NCI-H1694 (cell line): Measurements from ENCODE around the gene MAPKAPK2.
"Not testable (repeated sequence)": the region's sequence is repeated elsewhere in the genome, so short reads cannot be mapped to it uniquely, and the experiment has no call there.

Source experiments
- DNase-seq: peaks from one replicate; lab custom pipeline; 2025; lab: John Stamatoyannopoulos, UW

MAPKAPK2 gene

GRCh38 chr1:206744683-206745082 is 60.0 kb downstream of the MAPKAPK2 start:
- DNase-seq: no peak

- no peak for DNase-seq
Observed at GRCh38 chr1:206745301-206745700, 60.6 kb downstream of the MAPKAPK2 start.

GRCh38 chr1:206748348-206749030 is 63.8 kb downstream of the MAPKAPK2 start:
- no peak for DNase-seq

- no peak for DNase-seq
Observed at GRCh38 chr1:206751891-206752290, 67.2 kb downstream of the MAPKAPK2 start.

GRCh38 chr1:206752481-206752880 is 67.8 kb downstream of the MAPKAPK2 start:
- no peak for DNase-seq

- no peak for DNase-seq
Observed at GRCh38 chr1:206753141-206753540, 68.4 kb downstream of the MAPKAPK2 start.

GRCh38 chr1:206754011-206754410 is 69.3 kb downstream of the MAPKAPK2 start:
- DNase-seq: no peak

GRCh38 chr1:206757524-206758266 is 73.0 kb downstream of the MAPKAPK2 start:
- no peak for DNase-seq

GRCh38 chr1:206760590-206760989 is 75.9 kb downstream of the MAPKAPK2 start:
- no peak for DNase-seq

- DNase-seq: no peak
Observed at GRCh38 chr1:206761159-206761768, 76.6 kb downstream of the MAPKAPK2 start.

- not testable (repeated sequence) for DNase-seq
Observed at GRCh38 chr1:206762741-206763364, 78.1 kb downstream of the MAPKAPK2 start.

- not testable (repeated sequence) for DNase-seq
Observed at GRCh38 chr1:206765771-206766170, 81.1 kb downstream of the MAPKAPK2 start.

GRCh38 chr1:206766251-206766856 is 81.6 kb downstream of the MAPKAPK2 start:
- DNase-seq: no peak

GRCh38 chr1:206768472-206769303 is 84.0 kb downstream of the MAPKAPK2 start:
- DNase-seq: no peak

- DNase-seq: no peak
Observed at GRCh38 chr1:206769304-206769731, 84.6 kb downstream of the MAPKAPK2 start.

GRCh38 chr1:206770531-206771337 is 86.0 kb downstream of the MAPKAPK2 start, which contains the start of gene IL19:
TSS of gene IL19 (plus strand) at chr1:206770773. CDS start at chr1:206836663, 65,890 bp downstream.
- DNase-seq: no peak

GRCh38 chr1:206771338-206771692 is 86.6 kb downstream of the MAPKAPK2 start:
- no peak for DNase-seq

- DNase-seq: no peak
Observed at GRCh38 chr1:206772243-206772937, 87.7 kb downstream of the MAPKAPK2 start, which contains the start of gene IL10. TSS of gene IL10 (minus strand) at chr1:206772494. CDS start at chr1:206772435, 59 bp downstream.

GRCh38 chr1:206774093-206774492 is 89.4 kb downstream of the MAPKAPK2 start:
- DNase-seq: no peak

GRCh38 chr1:206776229-206776628 is 91.5 kb downstream of the MAPKAPK2 start:
- no peak for DNase-seq
